Inferior parietal cortex (tissue), 1 donor: Measurements from ENCODE around the gene TAS2R40.
"Not testable (repeated sequence)": the region's sequence is repeated elsewhere in the genome, so short reads cannot be mapped to it uniquely, and the experiment has no call there.

Experiments
- DNase-seq: peaks from one replicate; pipeline ENCODE4 v3.0.0-alpha.2; 2016; ENCODE audit errors: extremely low spot score

TAS2R40 gene

DNA sequence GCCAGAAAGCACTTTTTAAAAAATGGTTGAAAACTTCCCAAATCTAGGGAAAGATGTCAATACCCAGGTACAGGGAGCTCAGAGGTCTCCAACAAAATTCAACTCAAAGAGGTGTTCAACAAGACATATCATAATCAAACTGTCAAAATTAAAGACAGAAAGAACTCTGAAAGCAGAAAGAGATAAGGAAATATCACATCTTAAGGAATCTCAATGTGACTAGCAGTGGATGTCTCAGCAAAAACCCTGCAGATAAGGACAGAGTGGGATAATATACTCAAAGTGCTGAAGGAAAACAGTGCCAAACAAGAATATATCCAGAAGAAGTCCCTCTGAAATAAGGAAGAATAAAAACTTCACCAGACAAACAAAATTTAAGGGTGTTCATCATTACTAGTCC lies 28.4 kb downstream of the TAS2R40 start:
- DNase-seq = no peak

DNA sequence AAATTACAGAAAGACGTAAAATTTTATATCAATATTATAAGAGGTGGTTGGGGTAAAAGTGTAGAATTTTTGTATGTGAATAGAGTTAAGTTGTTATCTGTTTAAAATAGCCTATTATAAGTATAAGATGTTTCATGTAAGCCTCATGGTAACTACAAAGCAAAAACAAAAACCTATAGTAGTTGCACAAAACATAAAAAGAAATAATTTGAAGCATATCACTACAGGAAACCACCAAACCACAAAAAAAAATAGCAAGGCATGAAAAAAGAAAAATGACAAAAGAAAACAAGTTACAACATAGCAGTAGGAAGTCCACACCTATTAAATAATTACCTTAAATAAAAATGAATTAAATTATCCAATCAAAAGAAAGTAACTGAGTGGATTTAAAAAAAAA lies 29.0 kb downstream of the TAS2R40 start:
- DNase-seq = no peak

DNA sequence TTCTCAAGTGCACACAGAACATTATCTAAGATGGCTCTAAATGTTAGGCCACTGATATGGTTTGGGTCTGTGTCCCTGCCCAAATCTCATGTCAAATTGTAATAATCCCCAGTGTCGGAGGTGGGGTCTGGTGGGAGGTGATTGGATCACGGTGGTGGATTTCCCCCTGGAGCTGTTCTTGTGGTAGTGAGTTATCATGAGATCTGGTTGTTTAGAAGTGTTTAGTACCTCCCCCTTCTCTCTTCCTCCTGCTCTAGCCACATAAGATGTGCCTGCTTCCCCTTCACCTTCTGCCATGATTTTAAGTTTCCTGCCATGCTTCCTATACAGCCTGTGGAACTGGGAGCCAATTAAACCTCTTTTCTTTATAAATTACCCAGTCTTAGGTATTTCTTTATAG lies 30.2 kb downstream of the TAS2R40 start:
- no peak for DNase-seq

DNA sequence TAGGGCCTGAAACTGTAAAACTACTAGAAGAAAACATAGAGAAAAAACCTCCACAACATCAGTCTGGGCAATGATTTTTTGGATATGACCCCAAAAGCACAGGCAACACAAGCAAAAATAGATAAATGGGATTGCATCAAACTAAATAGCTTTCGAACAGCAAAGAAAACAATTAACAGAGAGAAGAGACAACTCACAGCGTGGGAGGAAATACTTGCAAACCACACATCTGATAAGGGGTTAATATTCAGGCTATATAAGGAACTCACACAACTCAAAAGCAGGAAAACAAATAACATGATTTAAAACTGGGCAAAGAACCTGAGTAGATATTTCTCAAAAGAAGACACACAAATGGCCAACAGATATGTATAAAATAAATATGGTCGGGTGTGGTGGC lies 33.7 kb downstream of the TAS2R40 start:
- no peak for DNase-seq

DNA sequence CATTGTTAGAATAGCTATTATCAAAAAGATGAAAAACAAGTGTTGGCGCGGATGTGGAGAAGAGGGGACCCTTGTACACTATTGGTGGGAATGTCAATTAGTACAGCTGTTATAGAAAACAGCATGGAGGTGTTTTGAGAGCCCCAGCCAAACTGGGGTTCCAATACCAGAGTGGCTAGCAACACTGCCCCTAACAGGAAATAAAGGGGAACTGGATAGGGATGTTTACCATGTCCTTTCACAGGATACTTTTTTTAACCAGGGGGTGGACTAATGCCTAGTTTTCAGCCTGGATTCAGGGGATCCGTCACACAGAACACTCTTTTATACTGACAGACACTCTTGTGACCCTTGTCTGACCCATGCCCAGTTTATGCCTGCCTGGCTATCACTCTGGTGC lies 34.5 kb downstream of the TAS2R40 start:
- DNase-seq = no peak

DNA sequence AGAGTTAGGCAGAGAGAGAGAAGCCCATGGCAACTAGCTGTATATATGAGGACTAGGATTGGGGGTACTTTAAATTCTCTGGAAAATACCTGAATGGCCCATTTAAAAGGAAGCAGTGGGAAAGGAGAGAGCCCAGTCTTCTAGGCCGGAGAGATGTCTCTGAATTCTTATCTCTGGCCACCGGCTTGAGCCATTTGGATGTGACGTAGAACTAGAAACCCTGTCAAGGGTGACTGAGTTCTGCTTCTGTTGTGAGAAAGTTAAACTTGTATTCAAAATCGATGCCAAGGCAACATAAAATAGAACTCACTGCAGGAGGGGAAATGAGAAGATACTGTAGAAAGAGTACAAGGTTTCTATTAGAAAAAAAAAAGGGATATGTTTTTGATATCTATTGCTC lies 35.1 kb downstream of the TAS2R40 start:
- no peak for DNase-seq

DNA sequence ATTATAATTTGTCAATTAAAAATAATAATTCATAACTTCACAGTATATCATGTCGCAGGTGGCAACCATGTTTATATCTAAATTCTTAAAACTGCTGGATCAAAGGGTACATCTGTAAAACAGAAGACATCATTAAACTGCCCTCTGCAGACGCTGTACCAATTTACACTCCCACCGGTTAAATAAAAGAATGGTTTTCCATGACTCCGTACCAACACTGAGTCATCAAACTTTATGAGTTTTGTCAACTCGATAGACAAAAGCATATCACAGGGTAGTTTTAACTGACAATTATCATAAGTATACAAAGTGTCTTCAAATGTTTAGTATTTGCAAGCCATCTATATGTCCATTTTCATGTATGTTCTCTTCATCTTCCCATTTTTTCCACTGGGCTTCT lies 35.7 kb downstream of the TAS2R40 start:
- no peak for DNase-seq

DNA sequence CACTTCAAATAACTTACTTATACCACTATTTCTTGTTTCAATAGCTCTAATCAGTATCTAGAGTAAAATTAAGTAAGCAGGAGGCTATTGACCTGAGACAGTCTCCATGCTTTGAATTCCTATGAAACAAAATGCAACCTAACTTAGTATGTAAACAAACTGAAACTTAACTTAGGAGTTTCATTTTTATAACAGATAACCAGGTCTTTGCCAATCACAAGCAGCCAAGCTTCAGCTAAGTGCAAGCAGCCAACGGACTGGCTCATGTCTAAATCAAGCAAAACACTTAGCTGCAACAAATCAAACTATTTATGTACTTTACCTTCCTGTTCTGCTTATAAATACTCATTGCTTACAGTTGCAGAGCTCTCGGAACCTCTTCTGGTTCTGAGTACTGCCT lies 37.0 kb downstream of the TAS2R40 start:
- no peak for DNase-seq

DNA sequence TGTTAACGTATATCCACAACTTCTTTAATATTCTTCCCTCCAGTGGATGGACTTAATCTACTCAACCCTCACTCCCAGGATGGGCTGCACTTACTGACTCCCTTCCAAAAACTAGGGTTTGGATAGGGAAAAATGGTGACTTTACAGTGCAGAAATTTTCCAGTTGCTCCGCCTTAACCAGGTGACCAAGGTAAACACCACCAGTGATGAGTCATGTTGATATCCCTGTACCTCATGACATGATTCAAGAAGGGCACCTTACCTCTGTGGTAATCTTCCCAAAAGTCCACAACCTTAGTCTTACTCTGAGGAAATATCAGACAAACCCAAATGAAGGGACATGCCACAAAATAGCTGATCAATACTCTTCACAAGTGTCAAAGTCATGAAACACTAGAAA lies 37.9 kb downstream of the TAS2R40 start:
- no peak for DNase-seq

DNA sequence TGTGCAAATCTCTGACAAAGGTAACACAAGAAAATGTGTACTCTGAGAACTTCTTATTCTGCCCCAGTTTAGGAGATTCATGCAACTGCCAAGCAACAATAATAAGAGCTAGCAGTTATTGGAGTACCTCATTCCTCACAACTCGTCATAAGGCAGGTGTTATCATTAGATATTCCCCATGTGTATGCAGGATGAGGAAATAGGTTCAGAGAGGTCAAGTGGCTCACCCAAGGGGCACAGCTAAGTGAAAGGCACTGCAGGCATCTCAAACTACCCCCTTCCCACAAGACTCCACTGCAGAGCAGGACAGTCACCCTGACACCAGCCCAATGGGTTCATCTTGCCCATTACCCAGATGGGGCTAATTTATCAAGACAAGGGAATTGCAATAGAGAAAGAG lies 40.1 kb downstream of the TAS2R40 start:
- DNase-seq = no peak

DNA sequence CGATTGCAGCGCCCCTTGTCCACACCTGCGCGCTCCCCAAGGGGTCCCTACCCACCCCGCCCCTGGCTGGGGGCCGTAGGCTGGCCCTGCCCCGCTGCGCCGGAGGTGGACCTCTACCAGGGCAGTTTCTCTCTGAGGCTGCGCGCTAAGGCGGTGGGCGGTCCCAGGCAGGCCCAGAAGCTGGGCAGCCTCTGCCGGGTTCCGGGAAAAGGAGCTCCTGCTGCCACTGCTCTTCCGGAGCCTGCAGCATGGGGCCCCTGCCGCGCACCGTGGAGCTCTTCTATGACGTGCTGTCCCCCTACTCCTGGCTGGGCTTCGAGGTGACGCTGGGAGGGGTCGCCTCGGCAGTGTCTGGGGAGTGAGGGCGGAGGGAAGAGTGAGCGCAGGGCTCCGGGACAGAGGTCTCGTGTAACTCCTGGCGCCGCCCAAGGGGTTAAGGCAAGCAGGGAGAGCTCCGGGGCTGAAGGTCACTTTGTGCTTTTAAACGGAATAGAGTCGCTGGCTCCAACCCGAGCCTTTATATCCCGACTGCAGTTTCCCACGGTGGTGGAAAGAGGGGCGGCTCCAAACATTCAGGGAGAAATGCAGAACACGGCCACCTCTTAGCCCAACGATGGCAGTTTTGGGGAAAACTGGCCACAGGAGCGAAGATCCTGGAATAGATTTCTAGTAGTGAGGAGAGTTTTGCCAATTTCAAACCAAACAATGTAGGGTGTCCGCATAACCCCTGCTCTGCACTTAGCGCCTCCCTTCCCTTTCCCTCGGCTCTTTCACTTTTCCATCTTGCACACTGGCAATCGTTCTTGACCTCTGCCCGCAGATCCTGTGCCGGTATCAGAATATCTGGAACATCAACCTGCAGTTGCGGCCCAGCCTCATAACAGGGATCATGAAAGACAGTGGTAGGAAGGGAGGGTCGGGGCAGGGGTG lies 41.7 kb downstream of the TAS2R40 start, which contains the start of gene GSTK1:
TSS of gene GSTK1 (plus strand) at position 176 of the 930 bp plus-strand sequence. CDS start at position 249, 73 bp downstream.
- DNase-seq = peak; percentile 83

DNA sequence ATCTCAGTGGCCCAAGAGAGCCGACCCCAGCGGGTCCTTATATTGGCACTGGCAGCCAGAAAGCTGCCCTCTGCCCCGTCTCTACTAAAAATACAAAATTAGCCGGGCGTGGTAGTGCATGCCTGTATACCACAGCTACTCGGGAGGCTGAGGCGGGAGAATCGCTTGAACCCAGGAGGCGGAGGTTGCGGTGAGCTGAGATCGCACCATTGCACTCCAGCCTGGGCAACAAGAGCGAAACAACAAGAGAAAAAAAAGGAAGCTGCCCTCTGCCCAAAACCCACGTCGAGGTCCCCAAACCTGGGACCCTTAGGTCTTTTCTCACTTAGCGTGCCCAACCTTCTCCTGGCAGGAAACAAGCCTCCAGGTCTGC lies 42.3 kb downstream of the TAS2R40 start:
- not testable (repeated sequence) for DNase-seq

DNA sequence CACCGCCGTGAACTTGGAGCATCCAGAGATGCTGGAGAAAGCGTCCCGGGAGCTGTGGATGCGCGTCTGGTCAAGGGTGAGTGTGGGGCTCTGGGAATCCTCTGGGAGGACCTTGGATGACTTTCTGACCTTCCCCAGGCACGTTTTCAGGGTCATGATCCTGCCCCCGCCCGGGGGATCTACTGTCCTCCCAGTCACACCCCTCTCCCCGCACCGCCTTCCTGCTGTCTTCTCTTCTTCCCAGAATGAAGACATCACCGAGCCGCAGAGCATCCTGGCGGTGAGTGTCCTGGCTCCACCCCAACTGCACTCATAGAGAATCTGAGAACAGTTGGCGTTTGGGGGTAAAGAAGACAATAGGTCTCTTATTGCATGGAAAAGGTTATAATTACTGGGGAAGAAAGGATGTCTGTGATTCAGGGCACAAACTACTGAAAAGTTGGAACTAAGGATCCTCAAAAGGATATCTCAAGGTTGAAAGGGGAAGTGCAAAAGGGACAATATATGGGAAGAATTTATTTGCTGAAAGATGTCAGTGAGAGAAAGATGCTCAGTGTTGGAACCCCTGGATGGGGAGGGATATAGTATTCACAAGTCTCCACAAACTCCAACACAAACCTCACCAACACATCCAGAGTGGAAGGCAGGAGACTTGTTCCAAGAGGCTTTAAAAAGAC lies 43.3 kb downstream of the TAS2R40 start:
- DNase-seq = no peak

DNA sequence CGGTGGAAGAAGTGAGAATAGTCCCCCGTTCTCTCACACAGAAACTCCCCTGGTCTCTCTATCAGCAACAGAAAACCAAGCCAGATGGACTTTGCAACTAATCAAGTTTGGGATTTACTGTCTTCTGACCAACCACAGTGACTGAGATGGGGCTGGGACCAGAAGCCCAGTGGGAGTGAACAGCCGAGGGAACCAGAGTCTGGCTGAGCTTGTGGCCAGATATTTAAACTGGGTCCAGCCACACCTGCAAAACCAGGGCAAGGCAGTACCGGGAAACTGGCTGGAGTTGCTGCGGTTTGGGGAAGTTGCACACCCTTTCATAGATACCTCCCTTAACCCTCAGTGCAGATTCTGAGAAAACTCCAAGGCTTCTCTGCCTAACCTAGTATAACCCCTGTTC lies 47.4 kb downstream of the TAS2R40 start:
- no peak for DNase-seq

DNA sequence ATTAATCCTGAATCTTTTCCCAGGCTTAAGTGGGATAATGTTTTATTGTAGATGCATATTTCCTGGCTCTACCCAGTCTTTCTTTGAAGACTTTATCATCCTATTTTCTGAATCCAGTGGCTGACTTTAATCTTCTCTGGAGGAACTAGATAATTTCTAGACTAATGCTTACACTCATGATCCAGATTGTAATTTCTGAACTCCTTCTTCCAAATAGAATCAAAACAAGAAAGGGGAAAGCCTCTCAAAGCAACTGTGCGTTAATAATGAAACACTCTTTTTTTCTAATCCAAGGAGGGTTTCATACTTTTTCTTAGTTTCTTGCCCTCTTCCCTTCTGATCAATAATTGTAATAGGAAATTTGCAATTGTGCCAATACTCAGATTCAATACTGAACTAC lies 49.4 kb downstream of the TAS2R40 start:
- DNase-seq = no peak
